GM12878 (cell line): Measurements from ENCODE around the gene ZNF10. TPM values are rescaled to one million over a fixed set of nuclear protein-coding genes. Genes with fewer than 3 reads are reported as not detected.

Experiments used
- ATAC-seq: fragments of 200-7000 bp; cut with Tn5 transposase; 3 replicates; pipeline ENCODE4 v1.9.1; 2020; ENCODE audit warnings: mild to moderate bottlenecking, moderate library complexity
- BruUV-seq: library from RNA; stranded (reverse); fragments of 400-500 nt; replicated peaks from 2 replicates; lab custom pipeline; 2021; lab: Mats Ljungman, UMichigan
- CTCF ChIA-PET: fragments of 300-600 bp; sonication (Branson Sonifier 250); formaldehyde crosslinking; extraction: SDS; loops from one replicate; lab custom pipeline; 2021; ENCODE audit warnings: inconsistent platforms; lab: Yijun Ruan, JAX
- POLR2A ChIA-PET: fragments of 350-600 bp; formaldehyde crosslinking; extraction: SDS; loops from one replicate; lab custom pipeline; 2021; ENCODE audit warnings: inconsistent platforms; lab: Charles Lee
- RAD21 ChIA-PET: fragments of 300-600 bp; sonication (Branson Sonifier 250); formaldehyde crosslinking; loops from one replicate; lab custom pipeline; 2023; ENCODE audit warnings: antibody characterized with exemption; ENCODE audit not compliant: unreplicated experiment; lab: Charles Lee
- SMC1A ChIA-PET: fragments of 300-600 bp; sonication (Branson Sonifier 250); formaldehyde crosslinking; loops from one replicate; lab custom pipeline; 2023; ENCODE audit not compliant: unreplicated experiment, uncharacterized antibody; lab: Charles Lee
- DNase-seq: peaks from one replicate; pipeline ENCODE4 v3.0.0-alpha.2; 2011; ENCODE audit warnings: low read depth, low spot score
- FAIRE-seq: peaks from 3 replicates; lab custom pipeline; 2011; peaks lifted over from hg19 to GRCh38; lab: Jason Lieb, UNC
- H2AFZ ChIP-seq: 2 replicates; pipeline ENCODE4 v1.6.0; 2011; ENCODE audit warnings: low read depth, low read length, control low read depth; ENCODE audit not compliant: control insufficient read depth
- H3K27ac ChIP-seq: 2 replicates; pipeline ENCODE4 v1.5.1; 2011; ENCODE audit warnings: control low read depth; ENCODE audit not compliant: control insufficient read depth, insufficient read depth
- H3K27me3 ChIP-seq, 2 experiments: replicated peaks in 1 of 2; 2 replicates each; pipeline versions ENCODE4 v1.6.0 to v1.6.1; 2011; ENCODE audit warnings: low read length in 1 of 2; ENCODE audit not compliant: control insufficient read depth in 2 of 2, insufficient read depth in 2 of 2
- H3K36me3 ChIP-seq, 2 experiments: 2 replicates each; pipeline ENCODE4 v1.5.1; 2011; ENCODE audit warnings: low read length in 1 of 2; ENCODE audit not compliant: control insufficient read depth in 2 of 2, insufficient read depth in 2 of 2
- H3K4me1 ChIP-seq: 2 replicates; pipeline ENCODE4 v1.6.1; 2011; ENCODE audit warnings: mild to moderate bottlenecking, low read length, moderate library complexity, mixed read lengths; ENCODE audit not compliant: control insufficient read depth, insufficient read depth
- H3K4me2 ChIP-seq: 2 replicates; pipeline ENCODE4 v1.6.0; 2011; ENCODE audit warnings: control low read depth; ENCODE audit not compliant: control insufficient read depth, insufficient read depth
- H3K4me3 ChIP-seq: fragments of 200-600 bp; sonication (generic); 2 replicates; pipeline ENCODE4 v1.5.1; 2016
- H3K79me2 ChIP-seq: 2 replicates; pipeline ENCODE4 v1.6.0; 2011; ENCODE audit warnings: low read length; ENCODE audit not compliant: control insufficient read depth, insufficient read depth
- H3K9ac ChIP-seq: 2 replicates; pipeline ENCODE4 v1.8.0; 2011; ENCODE audit warnings: low read length, control low read depth, mixed read lengths; ENCODE audit not compliant: control insufficient read depth, insufficient read depth
- H3K9me3 ChIP-seq: replicated peaks from 3 replicates; pipeline ENCODE4 v1.5.1; 2011; ENCODE audit warnings: mild to moderate bottlenecking, low read length; ENCODE audit not compliant: control insufficient read depth, insufficient read depth
- H4K20me1 ChIP-seq: 2 replicates; pipeline ENCODE4 v1.6.0; 2011; ENCODE audit not compliant: control insufficient read depth, insufficient read depth
- CBFB ChIP-seq: IDR thresholded peaks from 2 replicates; pipeline ENCODE4 v1.6.1; 2016; ENCODE audit warnings: antibody characterized with exemption, low read depth
- CTCF ChIP-seq, 3 experiments: IDR thresholded peaks in 2 of 3; conservative IDR thresholded peaks in 1 of 3; 2 replicates each; pipeline ENCODE4 v1.5.1; 2011; ENCODE audit warnings: low read depth in 3 of 3, low read length in 3 of 3, mild to moderate bottlenecking in 3 of 3, control low read depth in 2 of 3, moderate library complexity in 2 of 3, inconsistent platforms in 1 of 3, mixed read lengths in 1 of 3; ENCODE audit not compliant: control insufficient read depth in 2 of 3, insufficient read depth in 1 of 3; ENCODE audit errors: extremely low read depth in 1 of 3
- EGR1 ChIP-seq, 2 experiments: IDR thresholded peaks; 1 replicate in 1 of 2; 2 replicates in 1 of 2; pipeline ENCODE4 v1.6.1; 2011 to 2012; ENCODE audit warnings: low read depth in 2 of 2, low read length in 2 of 2, borderline replicate concordance in 1 of 2, mild to moderate bottlenecking in 1 of 2, moderate library complexity in 1 of 2
- FOS ChIP-seq: IDR thresholded peaks from 3 replicates; pipeline ENCODE4 v1.6.1; 2011; ENCODE audit warnings: borderline replicate concordance; ENCODE audit not compliant: insufficient read length; ENCODE audit errors: extremely low read depth
- IRF4 ChIP-seq: IDR thresholded peaks from 2 replicates; pipeline ENCODE4 v1.6.1; 2011; ENCODE audit warnings: low read depth, low read length
- MLLT1 ChIP-seq: fragments of 450-650 bp; IDR thresholded peaks from 2 replicates; pipeline ENCODE4 v1.6.1; 2016; ENCODE audit warnings: mild to moderate bottlenecking
- MTA3 ChIP-seq: IDR thresholded peaks from 2 replicates; pipeline ENCODE4 v1.6.1; 2012; ENCODE audit warnings: low read length, inconsistent platforms, borderline replicate concordance
- MXI1 ChIP-seq: fragments of 150-350 bp; IDR thresholded peaks from 2 replicates; pipeline ENCODE4 v1.6.1; 2011; ENCODE audit warnings: low read depth, mild to moderate bottlenecking, inconsistent platforms, low read length, improper control_type of control experiment
- PBX3 ChIP-seq: IDR thresholded peaks from 2 replicates; pipeline ENCODE4 v1.6.1; 2011; ENCODE audit warnings: mild to moderate bottlenecking, low read depth, low read length, moderate library complexity; ENCODE audit not compliant: insufficient replicate concordance
- RELB ChIP-seq: fragments of 450-650 bp; IDR thresholded peaks from 2 replicates; pipeline ENCODE4 v1.6.1; 2017; ENCODE audit warnings: low read depth, mild to moderate bottlenecking, moderate library complexity
- YY1 ChIP-seq: IDR thresholded peaks from 2 replicates; pipeline ENCODE4 v1.6.1; 2011; ENCODE audit warnings: low read depth, mild to moderate bottlenecking, low read length
- ZBTB11 ChIP-seq: fragments of 450-650 bp; formaldehyde crosslinking; IDR thresholded peaks from 2 replicates; pipeline ENCODE4 v1.5.0; 2022; ENCODE audit warnings: mild to moderate bottlenecking, missing genetic modification characterization
- ZNF207 ChIP-seq: fragments of 450-650 bp; IDR thresholded peaks from 2 replicates; pipeline ENCODE4 v1.6.1; 2014; ENCODE audit warnings: antibody characterized with exemption, mild to moderate bottlenecking, borderline replicate concordance
- ZNF622 ChIP-seq: fragments of 450-650 bp; IDR thresholded peaks from 2 replicates; pipeline ENCODE4 v1.6.1; 2017; ENCODE audit warnings: mild to moderate bottlenecking, inconsistent platforms
- WGBS: methylation state at CpG from one replicate; pipeline ENCODE4 v1.1.6; 2016; ENCODE audit warnings: low lambda C conversion rate; ENCODE audit not compliant: insufficient replicate concordance, insufficient coverage; ENCODE audit errors: missing lambda C conversion rate; 5-methylcytosine and 5-hydroxymethylcytosine counted together
- in situ Hi-C: fragments of 300-500 bp; cut with MboI; formaldehyde crosslinking; loops from 9 replicates; pipeline ENCODE4 v1.14.3; 2018; ENCODE audit warnings: mixed read lengths
- intact Hi-C: fragments of 100-400 bp; cut with micrococcal nuclease; formaldehyde crosslinking; loops from one replicate; pipeline ENCODE4 v1.14.2; 2022; ENCODE audit not compliant: unreplicated experiment
- polyA plus RNA-seq, 11 experiments: library from polyadenylated mRNA; depleted of rRNA in 4 of 11; unstranded in 6 of 11; stranded (reverse) in 5 of 11; fragments of >200 nt; fragmentation: Nextera tagmentation in 4 of 11; fragmentation: Illumina TruSeq in 1 of 11; extraction: Ambion mirVana in 4 of 11; extraction: Trizol in 1 of 11; gene quantifications; 1 replicate in 1 of 11; 2 replicates in 10 of 11; pipeline versions ENCODE4 v1.2.1 to v1.2.3, GENCODE V29; 2011 to 2016; ENCODE audit warnings: inconsistent platforms in 2 of 11, missing spikeins in 2 of 11, low read depth in 1 of 11
- total RNA-seq, 4 experiments: library from RNA; depleted of rRNA in 3 of 4; stranded (reverse); fragments of >200 nt in 3 of 4; fragmentation: Illumina TruSeq in 1 of 4; extraction: Trizol in 1 of 4; gene quantifications; 2 replicates each; pipeline versions ENCODE4 v1.2.1 to v1.2.3, GENCODE V29; 2013 to 2021

The ZNF10 gene
- total and polyA plus RNA-seq, 10 of the 15 experiments (the other 5 are each of a cell fraction or from before 2014, with no cell fraction given) = 1.7 to 4.2 (median 2.9) TPM

- Histone ChIP-seq H3K79me2 (no peaks in the 10 kb centered on the region), H2AFZ (no peak overlapping the region), H3K9ac (no peak overlapping the region), H3K27me3 (no peaks in the 10 kb centered on the region), H3K27ac (no peak overlapping the region), H3K4me2 (no peak overlapping the region), H4K20me1 (no peaks in the 10 kb centered on the region), H3K36me3 (no peaks in the 10 kb centered on the region), H3K4me3 (no peak overlapping the region), H3K9me3 (peaks cover 10% of the 10 kb centered on the region; the same call in 2 of the 3 replicates), H3K4me1 (no peaks in the 10 kb centered on the region)
- SMC1A ChIA-PET = no interaction called here
- TF ChIP-seq YY1 = no peak
- no peak for TF ChIP-seq RELB
- no peak for TF ChIP-seq ZNF622
- no peak for TF ChIP-seq ZNF207
- TF ChIP-seq ZBTB11 (CRISPR knock-in tag) = no peak
- no peak for TF ChIP-seq CTCF (IDR thresholded peaks at IDR 0.05 in 2 of 3, conservative IDR thresholded peaks at IDR 0.05 in 1 of 3; ENCODE audit: control insufficient read depth in 2 of 3, extremely low read depth in 1 of 3, insufficient read depth in 1 of 3, low read depth in 3 of 3, low read length in 3 of 3)
- no peak for TF ChIP-seq IRF4
- no peak for TF ChIP-seq MXI1
- TF ChIP-seq PBX3 = no peak
- TF ChIP-seq MLLT1 = no peak
- TF ChIP-seq CBFB = no peak
- TF ChIP-seq EGR1 (IDR thresholded peaks at IDR 0.05; ENCODE audit: borderline replicate concordance in 1 of 2, low read depth in 2 of 2, low read length in 2 of 2) = no peak
- TF ChIP-seq MTA3 = no peak
- TF ChIP-seq FOS = no peak
- RAD21 ChIA-PET = no interaction called here
- BruUV-seq = no TSS peak
- POLR2A ChIA-PET = no interaction called here
- FAIRE-seq (no peak), ATAC-seq (no peak), DNase-seq (no peak)
- in situ Hi-C loops (no loop called here), intact Hi-C loops (no loop called here)
- 14% methylated on average over 1 of the region's 1 CpG for WGBS
- CTCF ChIA-PET = no interaction called here
Measured at GRCh38 chr12:133174901-133175300, 44.5 kb downstream of the ZNF10 start.
